ENCODE data around the gene ZNF391. TPM values are rescaled to one million over a fixed set of nuclear protein-coding genes. Genes with fewer than 3 reads are reported as not detected.
"Not testable (repeated sequence)": the region's sequence is repeated elsewhere in the genome, so short reads cannot be mapped to it uniquely, and the experiment has no call there.

ZNF391 gene
- total RNA-seq, 1 donor, result 2.5 TPM

DNA sequence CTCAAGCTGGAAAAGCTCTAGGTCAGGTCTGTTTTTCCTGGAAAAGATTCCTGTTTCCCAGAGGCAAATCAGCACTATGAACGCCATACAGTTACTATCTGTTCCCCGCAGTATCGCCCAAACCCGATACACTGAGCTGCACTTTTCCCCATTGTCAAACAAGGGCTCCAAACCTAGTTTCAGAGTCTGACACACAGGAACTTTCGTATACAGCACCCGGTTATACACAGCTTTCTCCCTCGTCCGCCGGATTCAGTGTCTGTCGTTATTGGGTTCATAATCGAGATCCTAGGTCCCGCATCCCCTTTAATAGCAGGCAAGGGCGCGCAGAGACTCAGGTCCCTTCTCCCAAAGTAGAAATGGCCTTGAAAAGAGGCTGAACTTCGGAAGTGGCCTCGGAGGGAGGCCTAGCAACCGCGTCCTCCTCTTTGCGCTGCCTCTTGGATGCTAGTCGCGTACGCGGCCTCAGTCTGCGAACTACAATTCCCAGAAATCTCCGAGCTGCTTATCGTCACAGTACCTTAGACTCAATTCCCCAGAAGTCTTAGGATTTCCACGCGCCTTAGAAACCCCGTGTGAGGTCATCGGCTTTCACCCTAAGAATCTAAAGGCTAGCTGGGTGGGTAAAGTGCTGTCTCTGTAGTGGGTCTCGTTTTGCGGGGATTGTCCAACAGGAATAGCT, 34.2 kb downstream of the ZNF391 start:
- Histone ChIP-seq H3K4me1 (ENCODE audit: insufficient read depth, low read length) (no peaks in the 10 kb centered on the region), H3K79me2 (ENCODE audit: insufficient read depth, low read length) (no peaks in the 10 kb centered on the region), H3K27me3 (ENCODE audit: insufficient read depth, low read length) (no peaks in the 10 kb centered on the region), H4K20me1 (ENCODE audit: insufficient read depth, low read length) (no peaks in the 10 kb centered on the region), H2AFZ (ENCODE audit: low read length) (peak overlapping the region; percentile 15), H3K36me3 (ENCODE audit: insufficient read depth, low read length) (no peaks in the 10 kb centered on the region), H3K4me2 (ENCODE audit: insufficient read depth, low read length) (no peak overlapping the region), H3K27ac (ENCODE audit: low read depth, low read length) (no peak overlapping the region), H3K4me3 (ENCODE audit: insufficient read depth, low read length) (peak overlapping the region; percentile 25), H3K9me3 (ENCODE audit: low read depth, low read length) (peaks cover 2% of the 10 kb centered on the region)
- TF ChIP-seq, protein P1, sequence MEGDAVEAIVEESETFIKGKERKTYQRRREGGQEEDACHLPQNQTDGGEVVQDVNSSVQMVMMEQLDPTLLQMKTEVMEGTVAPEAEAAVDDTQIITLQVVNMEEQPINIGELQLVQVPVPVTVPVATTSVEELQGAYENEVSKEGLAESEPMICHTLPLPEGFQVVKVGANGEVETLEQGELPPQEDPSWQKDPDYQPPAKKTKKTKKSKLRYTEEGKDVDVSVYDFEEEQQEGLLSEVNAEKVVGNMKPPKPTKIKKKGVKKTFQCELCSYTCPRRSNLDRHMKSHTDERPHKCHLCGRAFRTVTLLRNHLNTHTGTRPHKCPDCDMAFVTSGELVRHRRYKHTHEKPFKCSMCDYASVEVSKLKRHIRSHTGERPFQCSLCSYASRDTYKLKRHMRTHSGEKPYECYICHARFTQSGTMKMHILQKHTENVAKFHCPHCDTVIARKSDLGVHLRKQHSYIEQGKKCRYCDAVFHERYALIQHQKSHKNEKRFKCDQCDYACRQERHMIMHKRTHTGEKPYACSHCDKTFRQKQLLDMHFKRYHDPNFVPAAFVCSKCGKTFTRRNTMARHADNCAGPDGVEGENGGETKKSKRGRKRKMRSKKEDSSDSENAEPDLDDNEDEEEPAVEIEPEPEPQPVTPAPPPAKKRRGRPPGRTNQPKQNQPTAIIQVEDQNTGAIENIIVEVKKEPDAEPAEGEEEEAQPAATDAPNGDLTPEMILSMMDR (IDR thresholded peaks at IDR 0.05; ENCODE audit: extremely low read depth, low read depth, low read length), result no peak
- peak; percentile 48 for DNase-seq (ENCODE audit: insufficient read length, low spot score, missing footprints)

- H3K79me2 ChIP-seq (ENCODE audit: insufficient read depth, low read length); H3K4me3 ChIP-seq (ENCODE audit: insufficient read depth, low read length); H3K4me2 ChIP-seq (ENCODE audit: insufficient read depth, low read length); H3K27me3 ChIP-seq (ENCODE audit: insufficient read depth, low read length); H3K9me3 ChIP-seq (ENCODE audit: low read depth, low read length); H3K36me3 ChIP-seq (ENCODE audit: insufficient read depth, low read length); H2AFZ ChIP-seq (ENCODE audit: low read length); DNase-seq (ENCODE audit: insufficient read length, low spot score, missing footprints); H4K20me1 ChIP-seq (ENCODE audit: insufficient read depth, low read length); H3K27ac ChIP-seq (ENCODE audit: low read depth, low read length); H3K4me1 ChIP-seq (ENCODE audit: insufficient read depth, low read length): not testable (repeated sequence)
Measured at GRCh38 chr6:27424851-27425250, 36.3 kb downstream of the ZNF391 start.

GRCh38 chr6:27426045-27426620, 37.6 kb downstream of the ZNF391 start:
- Histone ChIP-seq H3K9me3 (ENCODE audit: low read depth, low read length) (no peaks in the 10 kb centered on the region), H4K20me1 (ENCODE audit: insufficient read depth, low read length) (no peaks in the 10 kb centered on the region), H3K36me3 (ENCODE audit: insufficient read depth, low read length) (no peaks in the 10 kb centered on the region), H3K4me3 (ENCODE audit: insufficient read depth, low read length) (no peak overlapping the region), H3K27ac (ENCODE audit: low read depth, low read length) (no peak overlapping the region), H2AFZ (ENCODE audit: low read length) (no peak overlapping the region), H3K27me3 (ENCODE audit: insufficient read depth, low read length) (no peaks in the 10 kb centered on the region), H3K4me2 (ENCODE audit: insufficient read depth, low read length) (no peak overlapping the region), H3K4me1 (ENCODE audit: insufficient read depth, low read length) (no peaks in the 10 kb centered on the region), H3K79me2 (ENCODE audit: insufficient read depth, low read length) (no peaks in the 10 kb centered on the region)
- DNase-seq (ENCODE audit: insufficient read length, low spot score, missing footprints), result no peak
- TF ChIP-seq, protein P1 (IDR thresholded peaks at IDR 0.05; ENCODE audit: extremely low read depth, low read depth, low read length), result no peak

GRCh38 chr6:27428502-27428901, 39.9 kb downstream of the ZNF391 start:
- Histone ChIP-seq H3K4me1 (ENCODE audit: insufficient read depth, low read length) (no peaks in the 10 kb centered on the region), H3K79me2 (ENCODE audit: insufficient read depth, low read length) (no peaks in the 10 kb centered on the region), H4K20me1 (ENCODE audit: insufficient read depth, low read length) (no peaks in the 10 kb centered on the region), H3K36me3 (ENCODE audit: insufficient read depth, low read length) (no peaks in the 10 kb centered on the region), H3K27ac (ENCODE audit: low read depth, low read length) (no peak overlapping the region), H3K4me3 (ENCODE audit: insufficient read depth, low read length) (no peak overlapping the region), H3K4me2 (ENCODE audit: insufficient read depth, low read length) (no peak overlapping the region), H3K9me3 (ENCODE audit: low read depth, low read length) (peaks cover 2% of the 10 kb centered on the region), H2AFZ (ENCODE audit: low read length) (no peak overlapping the region), H3K27me3 (ENCODE audit: insufficient read depth, low read length) (no peaks in the 10 kb centered on the region)
- no peak for DNase-seq (ENCODE audit: insufficient read length, low spot score, missing footprints)
- TF ChIP-seq, protein P1 (IDR thresholded peaks at IDR 0.05; ENCODE audit: extremely low read depth, low read depth, low read length), result no peak
